Measurements from ENCODE around the gene STX4. TPM values are rescaled to one million over a fixed set of nuclear protein-coding genes. Genes with fewer than 3 reads are reported as not detected.

STX4 gene
- polyA plus RNA-seq, 2 of the 4 experiments (the other 2 are of a cell fraction): 39.7 to 73.9 TPM

GRCh38 chr16:30984669-30985400 lies 48.5 kb upstream of the STX4 start, which contains the start of gene HSD3B7 (continued):
- TF ChIP-seq TP53 (CRISPR knock-in tag; IDR thresholded peaks at IDR 0.05) (no peak), RAD21 (conservative IDR thresholded peaks at IDR 0.05 in 1 of 2, IDR thresholded peaks at IDR 0.05 in 1 of 2) (peak; percentile 86 to 90), RCOR1 (IDR thresholded peaks at IDR 0.05; ENCODE audit: low read depth, low read length) (no peak)

GRCh38 chr16:30985401-30986128 lies 47.8 kb upstream of the STX4 start:
- TF ChIP-seq MAZ (IDR thresholded peaks at IDR 0.05; ENCODE audit: borderline replicate concordance, low read depth, low read length) (no peak), PHF8 (IDR thresholded peaks at IDR 0.05; ENCODE audit: borderline replicate concordance, low read depth) (no peak), CTCF (IDR thresholded peaks at IDR 0.05) (no peak), USF2 (IDR thresholded peaks at IDR 0.05) (no peak), POLR2A (IDR thresholded peaks at IDR 0.05; ENCODE audit: low read length) (no peak), MAX (IDR thresholded peaks at IDR 0.05) (peak; percentile 1; the same call in 1 of the 2 replicates), JUN (IDR thresholded peaks at IDR 0.05) (0 out of 5 replicates have a peak, but pooled peaks of 1 of the 2 experiments have one; percentile 10), NPAS2 (CRISPR knock-in tag; IDR thresholded peaks at IDR 0.05; ENCODE audit: borderline replicate concordance) (no peak), RAD21 (conservative IDR thresholded peaks at IDR 0.05 in 1 of 2, IDR thresholded peaks at IDR 0.05 in 1 of 2) (peak in 1 of 2 experiments; percentile 58; a peak in 3 of 5 replicates), HES2 (IDR thresholded peaks at IDR 0.05) (no peak), KDM1A (IDR thresholded peaks at IDR 0.05; ENCODE audit: low read depth) (no peak), HMGXB4 (CRISPR knock-in tag; IDR thresholded peaks at IDR 0.05; ENCODE audit: borderline replicate concordance) (no peak), ZSCAN20 (CRISPR knock-in tag; IDR thresholded peaks at IDR 0.05) (no peak), FOXS1 (CRISPR knock-in tag; IDR thresholded peaks at IDR 0.05) (no peak)
- 82% methylated on average over 10 of the region's 20 CpGs for WGBS (ENCODE audit: missing lambda C conversion rate)
- H3K4me2 ChIP-seq: peak overlapping the region; percentile 89
- peaks cover 13% of the 10 kb centered on the region for H3K4me1 ChIP-seq
- H3K27ac ChIP-seq: peak overlapping the region; percentile 84 to 88
- peak overlapping the region; percentile 46 for H3K4me3 ChIP-seq
- ChIA-PET POLR2A (interaction anchor here (0.5 to 2.0 kb wide), 8 partner anchors 12 to 464 kb away, joined by 3 to 11 read pairs (median 4); partner anchors contain the start of genes ZNF646 and ZNF668), CTCF (interaction anchor here (0.6 to 7.8 kb wide), 61 partner anchors 8 to 883 kb away, joined by 3 to 97 read pairs (median 6); partner anchors contain the start of genes PRSS53, STX4, VKORC1 and ZNF646)
- no peak for FAIRE-seq
- no peaks in the 10 kb centered on the region for H3K9me3 ChIP-seq
- peak; percentile 61 to 63 for ATAC-seq
- peak; percentile 55 to 65 for DNase-seq (ENCODE audit: low read depth in 1 of 2, low spot score in 1 of 2)

Measured in A549 (cell line).